Ishikawa (cell line): ENCODE data around the gene SSBP3.

Experiments used
- CEBPB ChIP-seq: IDR thresholded peaks from 2 replicates; pipeline ENCODE4 v1.6.1; 2012
- CREB1 ChIP-seq: IDR thresholded peaks from 2 replicates; pipeline ENCODE4 v1.6.1; 2012; ENCODE audit warnings: low read depth
- FOXM1 ChIP-seq: IDR thresholded peaks from 2 replicates; pipeline ENCODE4 v1.6.1; 2012; ENCODE audit warnings: low read depth, borderline replicate concordance
- RAD21 ChIP-seq: IDR thresholded peaks from 2 replicates; pipeline ENCODE4 v1.6.1; 2012; ENCODE audit warnings: low read depth
- TAF1 ChIP-seq: IDR thresholded peaks from 2 replicates; pipeline ENCODE4 v1.6.1; 2012; ENCODE audit warnings: low read depth, mild to moderate bottlenecking
- TF ChIP-seq, protein P1 (sequence below): IDR thresholded peaks from 2 replicates; pipeline ENCODE4 v1.6.1; 2012; ENCODE audit warnings: low read depth, mild to moderate bottlenecking
- TF ChIP-seq, protein P2 (sequence below): IDR thresholded peaks from 2 replicates; pipeline ENCODE4 v1.6.1; 2012

DNA sequence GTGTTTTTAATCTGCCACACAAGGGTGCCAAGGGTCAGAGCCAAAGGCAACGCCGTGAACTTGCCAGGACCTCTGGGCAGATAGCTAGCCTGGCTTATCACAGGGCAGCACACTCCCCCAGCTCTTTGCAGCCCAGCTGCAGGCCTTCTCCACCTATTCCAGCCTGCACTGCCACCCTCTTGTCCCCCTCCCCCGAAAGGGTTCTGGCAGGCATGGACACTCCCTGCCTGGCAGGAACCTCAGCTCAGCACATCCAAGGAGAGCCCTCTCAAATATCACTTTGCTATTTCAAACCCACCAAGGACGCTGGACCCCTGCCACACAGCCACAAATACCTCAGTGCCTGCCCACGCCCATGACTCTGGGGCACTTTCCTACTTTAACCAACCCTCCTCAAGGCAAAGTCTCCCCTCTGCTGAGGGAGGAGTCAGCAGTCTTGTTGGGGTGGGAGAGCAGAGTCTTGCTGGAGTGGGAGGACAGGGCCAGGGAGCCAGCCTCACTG is 9.1 kb downstream of the SSBP3 start:
- TF ChIP-seq, protein P1, sequence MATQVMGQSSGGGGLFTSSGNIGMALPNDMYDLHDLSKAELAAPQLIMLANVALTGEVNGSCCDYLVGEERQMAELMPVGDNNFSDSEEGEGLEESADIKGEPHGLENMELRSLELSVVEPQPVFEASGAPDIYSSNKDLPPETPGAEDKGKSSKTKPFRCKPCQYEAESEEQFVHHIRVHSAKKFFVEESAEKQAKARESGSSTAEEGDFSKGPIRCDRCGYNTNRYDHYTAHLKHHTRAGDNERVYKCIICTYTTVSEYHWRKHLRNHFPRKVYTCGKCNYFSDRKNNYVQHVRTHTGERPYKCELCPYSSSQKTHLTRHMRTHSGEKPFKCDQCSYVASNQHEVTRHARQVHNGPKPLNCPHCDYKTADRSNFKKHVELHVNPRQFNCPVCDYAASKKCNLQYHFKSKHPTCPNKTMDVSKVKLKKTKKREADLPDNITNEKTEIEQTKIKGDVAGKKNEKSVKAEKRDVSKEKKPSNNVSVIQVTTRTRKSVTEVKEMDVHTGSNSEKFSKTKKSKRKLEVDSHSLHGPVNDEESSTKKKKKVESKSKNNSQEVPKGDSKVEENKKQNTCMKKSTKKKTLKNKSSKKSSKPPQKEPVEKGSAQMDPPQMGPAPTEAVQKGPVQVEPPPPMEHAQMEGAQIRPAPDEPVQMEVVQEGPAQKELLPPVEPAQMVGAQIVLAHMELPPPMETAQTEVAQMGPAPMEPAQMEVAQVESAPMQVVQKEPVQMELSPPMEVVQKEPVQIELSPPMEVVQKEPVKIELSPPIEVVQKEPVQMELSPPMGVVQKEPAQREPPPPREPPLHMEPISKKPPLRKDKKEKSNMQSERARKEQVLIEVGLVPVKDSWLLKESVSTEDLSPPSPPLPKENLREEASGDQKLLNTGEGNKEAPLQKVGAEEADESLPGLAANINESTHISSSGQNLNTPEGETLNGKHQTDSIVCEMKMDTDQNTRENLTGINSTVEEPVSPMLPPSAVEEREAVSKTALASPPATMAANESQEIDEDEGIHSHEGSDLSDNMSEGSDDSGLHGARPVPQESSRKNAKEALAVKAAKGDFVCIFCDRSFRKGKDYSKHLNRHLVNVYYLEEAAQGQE = no peak
- TF ChIP-seq TAF1 (no peak), CEBPB (no peak), CREB1 (no peak), FOXM1 (no peak), RAD21 (no peak)
- TF ChIP-seq, protein P2, sequence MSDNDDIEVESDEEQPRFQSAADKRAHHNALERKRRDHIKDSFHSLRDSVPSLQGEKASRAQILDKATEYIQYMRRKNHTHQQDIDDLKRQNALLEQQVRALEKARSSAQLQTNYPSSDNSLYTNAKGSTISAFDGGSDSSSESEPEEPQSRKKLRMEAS = no peak
